ENCODE measurements around the gene RAPGEF5. TPM values are rescaled to one million over a fixed set of nuclear protein-coding genes. Genes with fewer than 3 reads are reported as not detected.
A peak's percentile ranks its signal among the peaks of the same experiment; 100 is the strongest.

Gene RAPGEF5
- total RNA-seq, 1 experiment from 2014 or later = 13.3 TPM

GRCh38 chr7:22339725-22340390 is 17.1 kb downstream of the RAPGEF5 start:
- H2AK5ac ChIP-seq (ENCODE audit: insufficient read length, low read length) = no peak overlapping the region
- H3K9me3 ChIP-seq (ENCODE audit: control insufficient read depth, low read depth, low read length) = no peaks in the 10 kb centered on the region
- no peak overlapping the region for H2BK20ac ChIP-seq (ENCODE audit: low read depth, low read length, poor library complexity, severe bottlenecking)
- H3K4me1 ChIP-seq (ENCODE audit: insufficient read depth, low read length) = peaks cover 16% of the 10 kb centered on the region
- peaks cover 3% of the 10 kb centered on the region for H3K79me1 ChIP-seq (ENCODE audit: insufficient read depth, low read depth, low read length, poor library complexity, severe bottlenecking)
- no peak overlapping the region for H3K4me2 ChIP-seq (ENCODE audit: insufficient read depth, insufficient read length, low read length)
- H3T11ph ChIP-seq (ENCODE audit: low read length) = no peak overlapping the region
- no peaks in the 10 kb centered on the region for H4K20me1 ChIP-seq (ENCODE audit: control insufficient read depth, insufficient read depth, insufficient read length)
- H4K91ac ChIP-seq (ENCODE audit: insufficient read length, low read depth, low read length) = no peak overlapping the region
- H3K56ac ChIP-seq (ENCODE audit: insufficient read length, low read depth, low read length) = no peak overlapping the region
- H3K27ac Mint-ChIP-seq = peak overlapping the region in 1 of 3 experiments; percentile 7; a peak in 1 of 7 replicates
- no peak overlapping the region for H3K14ac ChIP-seq (ENCODE audit: insufficient read depth, low read length)
- H2AFZ ChIP-seq (ENCODE audit: low read length) = no peak overlapping the region
- H3K36me3 Mint-ChIP-seq (ENCODE audit: insufficient read depth in 1 of 3, low read depth in 3 of 3) = peaks cover 14 to 28% (median 16%) of the 10 kb centered on the region in 3 experiments
- H3K79me2 ChIP-seq (ENCODE audit: insufficient read depth, low read length) = peaks cover 21% of the 10 kb centered on the region; the same call in 1 of the 2 replicates
- no peak overlapping the region for H2BK12ac ChIP-seq (ENCODE audit: insufficient read length, low read depth, low read length)
- H3K27me3 ChIP-seq (ENCODE audit: insufficient read depth, low read length) = no peaks in the 10 kb centered on the region
- no peak overlapping the region for H3K18ac ChIP-seq (ENCODE audit: insufficient read length, low read depth, low read length)
- H3K23ac ChIP-seq (ENCODE audit: insufficient read length, low read depth, low read length) = no peak overlapping the region
- no CpG with 5 or more reads among the region's 2 CpGs for WGBS (ENCODE audit: extremely low coverage, insufficient read length, low lambda C conversion rate)
- no peak overlapping the region for H2BK120ac ChIP-seq (ENCODE audit: low read depth, low read length, poor library complexity, severe bottlenecking)
- no peak overlapping the region for H3K27ac ChIP-seq (ENCODE audit: insufficient read length, low read depth, low read length)
- H3K4ac ChIP-seq (ENCODE audit: low read depth, low read length) = no peak overlapping the region
- H3K9me3 Mint-ChIP-seq = peaks cover 6 to 10% of the 10 kb centered on the region in 2 experiments; a peak in 4 of 5 replicates
- no peak overlapping the region for H4K8ac ChIP-seq (replicated peaks; ENCODE audit: insufficient read length, low read depth, low read length)
- no peak overlapping the region for H4K5ac ChIP-seq (ENCODE audit: insufficient read length, low read depth, low read length)
- peaks cover 45 to 59% of the 10 kb centered on the region in 2 experiments for H3K4me1 Mint-ChIP-seq
- H2BK5ac ChIP-seq (ENCODE audit: insufficient read length, low read length) = no peak overlapping the region
- H3K23me2 ChIP-seq (ENCODE audit: insufficient read length, low read depth, low read length, poor library complexity, severe bottlenecking) = no peaks in the 10 kb centered on the region
- no peak overlapping the region for H2BK15ac ChIP-seq (ENCODE audit: low read depth, low read length)
- H3K9ac ChIP-seq (ENCODE audit: extremely low read depth, insufficient read length, low read length) = no peak overlapping the region
- no peaks in the 10 kb centered on the region for H3K27me3 Mint-ChIP-seq (ENCODE audit: low read depth)
- no peak for DNase-seq
- no peak for TF ChIP-seq CTCF (conservative IDR thresholded peaks at IDR 0.05)
- H3K4me3 Mint-ChIP-seq = no peak overlapping the region

Measured in H9 (cell line).